ENCODE measurements around the gene RPS19. TPM values are rescaled to one million over a fixed set of nuclear protein-coding genes. Genes with fewer than 3 reads are reported as not detected.

Gene RPS19
- total RNA-seq, 4 donors from 2014 or later: 893 to 1,378 (median 1,179) TPM

- intact Hi-C loops (cut with DNase I): no loop called here
- 88% methylated on average over 23 of the region's 23 CpGs for WGBS
- no peak for TF ChIP-seq POLR2AphosphoS5 (IDR thresholded peaks at IDR 0.05)
- no peak for TF ChIP-seq EP300 (IDR thresholded peaks at IDR 0.05)
- no peak for TF ChIP-seq CTCF (IDR thresholded peaks at IDR 0.05)
- no peak for TF ChIP-seq POLR2A (IDR thresholded peaks at IDR 0.05; ENCODE audit: low read depth)
- Histone ChIP-seq H3K4me1 (no peaks in the 10 kb centered on the region), H3K9me3 (no peaks in the 10 kb centered on the region), H3K4me3 (no peak overlapping the region), H3K27me3 (peaks cover 0 to 55% (median 0%) of the 10 kb centered on the region in 4 donors), H3K27ac (replicated peaks in 1 of 4) (no peak overlapping the region), H3K36me3 (no peaks in the 10 kb centered on the region)
- DNase-seq (ENCODE audit: extremely low spot score): no peak
Observed at GRCh38 chr19:41845051-41845590, 14.9 kb upstream of the RPS19 start.

GRCh38 chr19:41847351-41848105 is 12.5 kb upstream of the RPS19 start:
- Histone ChIP-seq H3K4me1 (no peaks in the 10 kb centered on the region), H3K27me3 (peaks cover 0 to 55% (median 0%) of the 10 kb centered on the region in 4 donors), H3K4me3 (no peak overlapping the region), H3K36me3 (no peaks in the 10 kb centered on the region), H3K9me3 (no peaks in the 10 kb centered on the region), H3K27ac (replicated peaks in 1 of 4) (no peak overlapping the region)
- no peak for DNase-seq (ENCODE audit: extremely low spot score)
- intact Hi-C loops (cut with DNase I): no loop called here
- no peak for TF ChIP-seq POLR2AphosphoS5 (IDR thresholded peaks at IDR 0.05)
- TF ChIP-seq EP300 (IDR thresholded peaks at IDR 0.05): no peak
- TF ChIP-seq CTCF (IDR thresholded peaks at IDR 0.05): no peak
- TF ChIP-seq POLR2A (IDR thresholded peaks at IDR 0.05; ENCODE audit: low read depth): no peak
- 88% methylated on average over 17 of the region's 19 CpGs for WGBS

DNA sequence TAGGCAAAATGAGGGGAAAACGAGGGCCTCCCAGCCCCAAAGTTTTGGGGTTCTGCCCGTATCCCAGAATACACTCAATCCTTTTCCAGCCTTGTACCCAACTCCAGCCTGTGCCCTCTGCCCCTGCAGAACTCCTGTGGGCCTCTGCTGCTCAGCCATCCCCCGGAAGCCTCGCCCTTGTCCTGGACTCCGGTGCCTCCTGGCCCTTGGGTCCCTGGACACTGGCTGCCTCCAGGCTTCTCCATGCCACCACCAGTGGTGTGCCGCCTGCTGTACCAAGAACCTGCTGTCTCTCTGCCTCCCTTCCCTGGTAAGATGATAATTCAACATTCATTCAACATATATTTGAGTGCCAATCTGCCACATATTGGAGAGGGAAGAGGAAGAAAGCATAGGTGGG is 11.4 kb upstream of the RPS19 start:
- H3K27me3 ChIP-seq: peaks cover 0 to 55% (median 0%) of the 10 kb centered on the region in 4 donors
- intact Hi-C loops (cut with DNase I): no loop called here
- no peak overlapping the region for H3K27ac ChIP-seq (replicated peaks in 1 of 4)
- TF ChIP-seq POLR2A (IDR thresholded peaks at IDR 0.05; ENCODE audit: low read depth): no peak
- no peak for TF ChIP-seq EP300 (IDR thresholded peaks at IDR 0.05)
- no peak for TF ChIP-seq POLR2AphosphoS5 (IDR thresholded peaks at IDR 0.05)
- no peak for TF ChIP-seq CTCF (IDR thresholded peaks at IDR 0.05)
- H3K4me3 ChIP-seq: no peak overlapping the region
- no peaks in the 10 kb centered on the region for H3K4me1 ChIP-seq
- H3K36me3 ChIP-seq: no peaks in the 10 kb centered on the region
- H3K9me3 ChIP-seq: no peaks in the 10 kb centered on the region
- WGBS: 77% methylated on average over 6 of the region's 6 CpGs
- DNase-seq (ENCODE audit: extremely low spot score): no peak

- DNase-seq (ENCODE audit: extremely low spot score): no peak
- intact Hi-C loops (cut with DNase I): no loop called here
- TF ChIP-seq EP300 (IDR thresholded peaks at IDR 0.05): no peak
- no peak for TF ChIP-seq POLR2A (IDR thresholded peaks at IDR 0.05; ENCODE audit: low read depth)
- TF ChIP-seq CTCF (IDR thresholded peaks at IDR 0.05): no peak
- no peak for TF ChIP-seq POLR2AphosphoS5 (IDR thresholded peaks at IDR 0.05)
- Histone ChIP-seq H3K4me3 (no peak overlapping the region), H3K27me3 (peaks cover 0 to 57% (median 0%) of the 10 kb centered on the region in 4 donors), H3K9me3 (no peaks in the 10 kb centered on the region), H3K27ac (replicated peaks in 1 of 4) (no peak overlapping the region), H3K36me3 (no peaks in the 10 kb centered on the region), H3K4me1 (no peaks in the 10 kb centered on the region)
- WGBS: 100% methylated on average over 2 of the region's 2 CpGs
Observed at GRCh38 chr19:41849067-41849466, 11.0 kb upstream of the RPS19 start.

Measured in esophagus muscularis mucosa (tissue), 4 donors.